ENCODE data around the gene FST.

The FST gene

DNA sequence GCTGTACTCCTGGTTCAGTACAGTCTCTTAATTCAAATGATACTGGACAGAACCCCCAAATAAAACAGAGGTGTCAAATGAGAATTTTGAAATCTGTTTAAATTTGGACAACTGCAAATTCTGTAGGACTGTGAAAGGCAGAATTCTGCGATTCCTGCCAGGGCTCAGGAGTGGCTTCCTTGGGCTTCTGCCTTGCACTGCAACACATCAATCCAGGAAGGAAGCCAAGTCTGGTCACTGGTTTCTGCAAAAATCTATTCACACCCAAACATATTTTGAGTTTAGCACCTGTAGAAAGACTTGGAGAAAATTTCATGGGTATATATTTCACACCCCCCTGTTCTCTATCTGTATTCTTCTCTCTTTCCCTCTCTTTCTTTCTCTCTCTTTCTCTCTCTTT is 37.5 kb upstream of the FST start:
- no peak for DNase-seq (ENCODE audit: low read depth, low spot score)
- H3K9me3 ChIP-seq (ENCODE audit: low read depth, low read length) = no peaks in the 10 kb centered on the region
- H3K4me3 ChIP-seq = no peak overlapping the region
- TF ChIP-seq EZH2 (IDR thresholded peaks at IDR 0.05) (no peak), POLR2AphosphoS5 (IDR thresholded peaks at IDR 0.05; ENCODE audit: borderline replicate concordance, low read depth, low read length) (no peak), FOXP2 (optimal IDR thresholded peaks at IDR 0.05; ENCODE audit: control extremely low read depth, extremely low read length, insufficient read depth) (no peak)
- no peaks in the 10 kb centered on the region for H3K36me3 ChIP-seq (ENCODE audit: insufficient read depth, low read length)
- no peak overlapping the region for H3K27ac ChIP-seq
- H3K9ac ChIP-seq (ENCODE audit: insufficient read length) = no peak overlapping the region

DNA sequence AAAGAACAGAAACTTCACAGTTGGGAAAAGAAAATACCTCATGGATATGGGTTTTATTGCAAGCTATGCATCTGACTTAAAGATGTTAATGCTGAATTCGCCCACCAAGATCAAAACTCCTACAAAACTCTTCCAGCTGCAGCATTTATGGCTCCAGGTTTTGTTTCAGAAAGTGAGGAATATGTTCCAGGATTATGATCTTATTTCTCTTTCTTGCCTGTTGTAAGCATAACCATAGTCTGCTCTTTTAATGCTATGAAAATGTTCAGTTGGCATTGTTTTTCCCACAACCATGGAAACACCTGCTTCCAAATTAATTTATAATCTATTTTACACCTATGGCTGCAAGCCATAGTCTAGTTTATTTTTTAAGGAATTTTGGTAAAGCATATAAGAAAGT is 34.9 kb upstream of the FST start:
- Histone ChIP-seq H3K36me3 (ENCODE audit: insufficient read depth, low read length) (no peaks in the 10 kb centered on the region), H3K4me3 (no peak overlapping the region), H3K9ac (ENCODE audit: insufficient read length) (no peak overlapping the region), H3K9me3 (ENCODE audit: low read depth, low read length) (no peaks in the 10 kb centered on the region), H3K27ac (no peak overlapping the region)
- DNase-seq (ENCODE audit: low read depth, low spot score) = no peak
- TF ChIP-seq EZH2 (IDR thresholded peaks at IDR 0.05) (no peak), FOXP2 (optimal IDR thresholded peaks at IDR 0.05; ENCODE audit: control extremely low read depth, extremely low read length, insufficient read depth) (no peak), POLR2AphosphoS5 (IDR thresholded peaks at IDR 0.05; ENCODE audit: borderline replicate concordance, low read depth, low read length) (no peak)

- no peak overlapping the region for H3K4me3 ChIP-seq
- no peaks in the 10 kb centered on the region for H3K36me3 ChIP-seq (ENCODE audit: insufficient read depth, low read length)
- no peak overlapping the region for H3K9ac ChIP-seq (ENCODE audit: insufficient read length)
- H3K9me3 ChIP-seq (ENCODE audit: low read depth, low read length) = no peaks in the 10 kb centered on the region
- no peak for DNase-seq (ENCODE audit: low read depth, low spot score)
- TF ChIP-seq FOXP2 (optimal IDR thresholded peaks at IDR 0.05; ENCODE audit: control extremely low read depth, extremely low read length, insufficient read depth) (no peak), EZH2 (IDR thresholded peaks at IDR 0.05) (no peak), POLR2AphosphoS5 (IDR thresholded peaks at IDR 0.05; ENCODE audit: borderline replicate concordance, low read depth, low read length) (no peak)
- no peak overlapping the region for H3K27ac ChIP-seq
These were observed 33.5 kb upstream of the FST start for GRCh38 chr5:53446908-53447307.

- no peak for DNase-seq (ENCODE audit: low read depth, low spot score)
- Histone ChIP-seq H3K27ac (no peak overlapping the region), H3K9ac (ENCODE audit: insufficient read length) (no peak overlapping the region), H3K36me3 (ENCODE audit: insufficient read depth, low read length) (no peaks in the 10 kb centered on the region), H3K9me3 (ENCODE audit: low read depth, low read length) (no peaks in the 10 kb centered on the region), H3K4me3 (no peak overlapping the region)
- TF ChIP-seq FOXP2 (optimal IDR thresholded peaks at IDR 0.05; ENCODE audit: control extremely low read depth, extremely low read length, insufficient read depth) = no peak
These were observed 31.6 kb upstream of the FST start for GRCh38 chr5:53448851-53449250.

DNA sequence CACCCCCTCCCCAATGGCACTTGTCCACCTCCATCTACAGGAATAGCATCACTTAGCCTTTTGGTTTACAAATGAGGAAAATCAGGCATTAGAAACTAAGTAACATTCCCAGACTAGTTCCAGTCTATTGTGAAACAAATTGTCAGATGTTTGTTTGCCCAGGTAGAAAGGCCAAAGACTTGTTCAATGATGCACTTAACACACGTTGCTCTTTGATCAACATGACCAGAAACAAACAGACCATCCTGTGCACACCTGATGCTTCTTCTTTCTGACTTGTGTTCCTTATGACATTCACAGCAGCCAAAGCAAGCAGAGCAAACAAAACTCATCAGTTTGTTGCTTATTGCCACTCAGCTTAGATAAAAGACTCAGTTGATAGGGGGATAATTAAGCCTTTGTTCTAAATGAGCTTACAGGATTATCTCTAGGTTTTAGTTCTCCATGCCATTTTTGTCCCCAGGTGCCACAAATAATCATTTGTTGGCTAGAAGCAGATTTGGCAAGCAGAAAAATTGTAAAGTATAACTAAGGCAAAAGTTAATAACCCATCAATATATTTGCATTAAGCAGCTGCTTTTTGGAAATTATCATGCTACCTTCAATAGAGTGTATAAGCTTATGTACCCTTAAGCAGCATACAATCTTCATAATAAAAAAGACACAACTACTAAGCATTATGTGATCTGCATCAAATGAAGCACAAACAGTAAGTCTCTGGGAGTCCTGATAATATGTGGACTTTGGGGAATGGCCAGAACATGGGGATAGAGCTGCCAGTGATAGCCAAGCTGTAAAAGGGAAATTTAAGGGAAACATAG is 26.3 kb upstream of the FST start:
- no peak for TF ChIP-seq POLR2AphosphoS5 (IDR thresholded peaks at IDR 0.05; ENCODE audit: borderline replicate concordance, low read depth, low read length)
- no peak for TF ChIP-seq FOXP2 (optimal IDR thresholded peaks at IDR 0.05; ENCODE audit: control extremely low read depth, extremely low read length, insufficient read depth)
- TF ChIP-seq EZH2 (IDR thresholded peaks at IDR 0.05) = no peak
- DNase-seq (ENCODE audit: low read depth, low spot score) = no peak

DNA sequence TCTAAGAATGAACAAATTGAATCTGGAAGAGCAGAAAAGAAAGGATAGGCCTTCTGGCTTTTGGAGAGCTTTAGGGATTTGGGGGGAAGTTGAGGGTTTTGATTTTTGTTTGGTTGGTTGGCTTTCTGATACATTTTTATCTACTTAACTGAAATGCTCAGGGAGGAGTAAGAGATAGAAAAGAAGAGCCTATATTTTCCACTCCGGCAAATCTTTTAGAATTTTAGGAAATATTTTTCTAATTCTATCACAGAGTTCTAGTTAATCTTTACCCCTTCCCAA is 25.8 kb upstream of the FST start:
- H3K4me3 ChIP-seq = no peak overlapping the region
- H3K27ac ChIP-seq = no peak overlapping the region
- DNase-seq (ENCODE audit: low read depth, low spot score) = no peak
- no peak overlapping the region for H3K9ac ChIP-seq (ENCODE audit: insufficient read length)
- TF ChIP-seq EZH2 (IDR thresholded peaks at IDR 0.05) (no peak), FOXP2 (optimal IDR thresholded peaks at IDR 0.05; ENCODE audit: control extremely low read depth, extremely low read length, insufficient read depth) (no peak), POLR2AphosphoS5 (IDR thresholded peaks at IDR 0.05; ENCODE audit: borderline replicate concordance, low read depth, low read length) (no peak)
- no peaks in the 10 kb centered on the region for H3K36me3 ChIP-seq (ENCODE audit: insufficient read depth, low read length)
- H3K9me3 ChIP-seq (ENCODE audit: low read depth, low read length) = no peaks in the 10 kb centered on the region

More for the DNA sequence above, 26.3 kb upstream of the FST start:
- no peak overlapping the region for H3K4me3 ChIP-seq
- no peaks in the 10 kb centered on the region for H3K36me3 ChIP-seq (ENCODE audit: insufficient read depth, low read length)
- no peak overlapping the region for H3K27ac ChIP-seq
- no peaks in the 10 kb centered on the region for H3K9me3 ChIP-seq (ENCODE audit: low read depth, low read length)
- H3K9ac ChIP-seq (ENCODE audit: insufficient read length) = no peak overlapping the region

- H3K36me3 ChIP-seq (ENCODE audit: insufficient read depth, low read length) = no peaks in the 10 kb centered on the region
- no peak for DNase-seq (ENCODE audit: low read depth, low spot score)
- no peak overlapping the region for H3K27ac ChIP-seq
- no peak overlapping the region for H3K9ac ChIP-seq (ENCODE audit: insufficient read length)
- TF ChIP-seq POLR2AphosphoS5 (IDR thresholded peaks at IDR 0.05; ENCODE audit: borderline replicate concordance, low read depth, low read length) = no peak
- TF ChIP-seq EZH2 (IDR thresholded peaks at IDR 0.05) = no peak
- TF ChIP-seq FOXP2 (optimal IDR thresholded peaks at IDR 0.05; ENCODE audit: control extremely low read depth, extremely low read length, insufficient read depth) = no peak
- H3K9me3 ChIP-seq (ENCODE audit: low read depth, low read length) = no peaks in the 10 kb centered on the region
- H3K4me3 ChIP-seq = no peak overlapping the region
These were observed 24.1 kb upstream of the FST start for GRCh38 chr5:53456366-53456765.

DNA sequence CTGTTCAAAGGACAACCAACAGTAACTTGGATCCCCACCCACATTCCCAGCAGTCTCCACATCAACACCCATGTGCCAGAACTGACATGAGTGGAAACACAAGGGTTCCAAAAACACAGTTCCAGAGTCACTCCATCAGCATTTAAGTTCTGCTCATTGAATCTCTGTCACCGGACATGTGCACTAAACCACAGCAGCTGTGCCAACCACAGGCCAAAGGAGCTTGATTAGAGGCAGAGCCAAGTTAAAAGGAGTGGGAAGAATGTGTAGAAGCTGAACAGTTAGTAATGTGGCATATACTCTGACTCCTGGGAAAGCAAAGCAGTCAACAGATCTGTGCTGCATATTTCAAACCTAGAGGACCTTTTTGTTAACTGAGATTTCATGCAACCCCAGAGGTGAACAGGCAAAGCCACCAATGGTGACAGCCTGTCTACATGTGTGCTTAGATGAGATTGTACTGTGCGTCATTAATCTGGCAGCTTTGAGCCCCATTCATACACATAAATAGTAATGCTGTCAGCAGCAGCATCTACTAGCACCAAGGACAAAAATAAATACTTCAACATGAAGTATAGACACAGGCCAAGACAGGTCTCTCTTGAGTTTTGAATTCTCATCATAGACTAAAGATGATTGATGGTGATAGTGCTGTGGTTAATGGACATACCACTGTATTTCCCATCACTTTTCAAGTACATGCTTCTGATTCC is 16.4 kb upstream of the FST start:
- Histone ChIP-seq H3K4me3 (no peak overlapping the region), H3K36me3 (ENCODE audit: insufficient read depth, low read length) (no peaks in the 10 kb centered on the region), H3K9me3 (ENCODE audit: low read depth, low read length) (no peaks in the 10 kb centered on the region), H3K9ac (ENCODE audit: insufficient read length) (no peak overlapping the region), H3K27ac (no peak overlapping the region)
- TF ChIP-seq FOXP2 (optimal IDR thresholded peaks at IDR 0.05; ENCODE audit: control extremely low read depth, extremely low read length, insufficient read depth) = no peak
- no peak for TF ChIP-seq POLR2AphosphoS5 (IDR thresholded peaks at IDR 0.05; ENCODE audit: borderline replicate concordance, low read depth, low read length)
- no peak for TF ChIP-seq EZH2 (IDR thresholded peaks at IDR 0.05)
- DNase-seq (ENCODE audit: low read depth, low spot score) = no peak

Data from SK-N-MC (cell line).